ENCODE results near the gene TAF1D.

TAF1D gene

GRCh38 chr11:93686226-93686625 lies 55.1 kb downstream of the TAF1D start:
- DNase-seq (ENCODE audit: low read depth, low spot score) = no peak
- H3K4me3 ChIP-seq (ENCODE audit: low read length) = no peak overlapping the region
